Glutamatergic neuron (in vitro differentiated cells): ENCODE results near the gene GNPDA2. TPM values are rescaled to one million over a fixed set of nuclear protein-coding genes. Genes with fewer than 3 reads are reported as not detected.

Experiments used
- DNase-seq: peaks from one replicate; pipeline ENCODE4 v3.0.0; 2022
- H3K27ac Mint-ChIP-seq: one replicate; pipeline ENCODE4 v1.8.0; 2020; ENCODE audit warnings: mild to moderate bottlenecking, mixed read lengths, inconsistent platforms; ENCODE audit not compliant: unreplicated experiment
- H3K27me3 Mint-ChIP-seq: one replicate; pipeline ENCODE4 v1.8.0; 2020; ENCODE audit warnings: mild to moderate bottlenecking, moderate library complexity, mixed read lengths, inconsistent platforms; ENCODE audit not compliant: unreplicated experiment
- H3K36me3 Mint-ChIP-seq: one replicate; pipeline ENCODE4 v1.8.0; 2020; ENCODE audit warnings: mild to moderate bottlenecking, mixed read lengths, inconsistent platforms; ENCODE audit not compliant: unreplicated experiment
- H3K4me1 Mint-ChIP-seq: one replicate; pipeline ENCODE4 v1.8.0; 2020; ENCODE audit warnings: mild to moderate bottlenecking, low read depth, mixed read lengths, inconsistent platforms; ENCODE audit not compliant: unreplicated experiment
- H3K4me3 Mint-ChIP-seq: one replicate; pipeline ENCODE4 v1.8.0; 2020; ENCODE audit warnings: mild to moderate bottlenecking, mixed read lengths, inconsistent platforms; ENCODE audit not compliant: unreplicated experiment
- H3K9me3 Mint-ChIP-seq: one replicate; pipeline ENCODE4 v1.8.0; 2020; ENCODE audit warnings: mild to moderate bottlenecking, moderate library complexity, mixed read lengths, inconsistent platforms; ENCODE audit not compliant: unreplicated experiment
- CTCF ChIP-seq: fragments of 200-600 bp; sonication (generic); IDR thresholded peaks from one replicate; pipeline ENCODE4 v1.5.0; 2021; ENCODE audit not compliant: partially characterized antibody, unreplicated experiment
- total RNA-seq: library from RNA; stranded (reverse); fragmentation: NEBNext Ultra II Directional; extraction: Animal tissue kit (Norgen Biotek cat#: 25700); gene quantifications from one replicate; pipeline ENCODE4 v1.2.1, GENCODE V29; 2021; ENCODE audit not compliant: unreplicated experiment

GNPDA2 gene
- total RNA-seq, 1 donor from 2014 or later: 10.1 TPM

GRCh38 chr4:44674471-44674870 lies 51.9 kb downstream of the GNPDA2 start:
- H3K27ac Mint-ChIP-seq: no peak overlapping the region
- H3K27me3 Mint-ChIP-seq: no peaks in the 10 kb centered on the region
- no peak for TF ChIP-seq CTCF
- H3K9me3 Mint-ChIP-seq: peaks cover 5% of the 10 kb centered on the region
- H3K36me3 Mint-ChIP-seq: no peaks in the 10 kb centered on the region
- no peak overlapping the region for H3K4me3 Mint-ChIP-seq
- peaks cover 6% of the 10 kb centered on the region for H3K4me1 Mint-ChIP-seq
- DNase-seq: no peak

- Mint-ChIP-seq H3K9me3 (peaks cover 1% of the 10 kb centered on the region), H3K36me3 (no peaks in the 10 kb centered on the region), H3K27ac (no peak overlapping the region), H3K4me1 (no peaks in the 10 kb centered on the region), H3K4me3 (no peak overlapping the region), H3K27me3 (no peaks in the 10 kb centered on the region)
- no peak for DNase-seq
- no peak for TF ChIP-seq CTCF
Observed at GRCh38 chr4:44671636-44672035, 54.7 kb downstream of the GNPDA2 start.

- peaks cover 1% of the 10 kb centered on the region for H3K9me3 Mint-ChIP-seq
- no peaks in the 10 kb centered on the region for H3K4me1 Mint-ChIP-seq
- no peak for DNase-seq
- no peak overlapping the region for H3K27ac Mint-ChIP-seq
- H3K27me3 Mint-ChIP-seq: no peaks in the 10 kb centered on the region
- TF ChIP-seq CTCF: no peak
- no peak overlapping the region for H3K4me3 Mint-ChIP-seq
- no peaks in the 10 kb centered on the region for H3K36me3 Mint-ChIP-seq
Observed at GRCh38 chr4:44670506-44671199, 55.7 kb downstream of the GNPDA2 start.

GRCh38 chr4:44668526-44668925 lies 57.8 kb downstream of the GNPDA2 start:
- no peak overlapping the region for H3K27ac Mint-ChIP-seq
- no peaks in the 10 kb centered on the region for H3K36me3 Mint-ChIP-seq
- H3K4me1 Mint-ChIP-seq: no peaks in the 10 kb centered on the region
- no peak for TF ChIP-seq CTCF
- no peak for DNase-seq
- no peaks in the 10 kb centered on the region for H3K9me3 Mint-ChIP-seq
- H3K4me3 Mint-ChIP-seq: no peak overlapping the region
- H3K27me3 Mint-ChIP-seq: no peaks in the 10 kb centered on the region

GRCh38 chr4:44663539-44664263 lies 62.7 kb downstream of the GNPDA2 start:
- no peaks in the 10 kb centered on the region for H3K9me3 Mint-ChIP-seq
- no peaks in the 10 kb centered on the region for H3K36me3 Mint-ChIP-seq
- no peak for TF ChIP-seq CTCF

More at GRCh38 chr4:44663539-44664263, 62.7 kb downstream of the GNPDA2 start:
- no peak overlapping the region for H3K4me3 Mint-ChIP-seq
- no peak for DNase-seq
- H3K27ac Mint-ChIP-seq: no peak overlapping the region
- no peaks in the 10 kb centered on the region for H3K4me1 Mint-ChIP-seq
- H3K27me3 Mint-ChIP-seq: no peaks in the 10 kb centered on the region
